Loucy (cell line): ENCODE measurements around the gene OR2F1.

Experiments used
- CTCF ChIP-seq: fragments of 200-600 bp; sonication (generic); conservative IDR thresholded peaks from 2 replicates; pipeline ENCODE4 v1.5.1; 2014; ENCODE audit warnings: mild to moderate bottlenecking, antibody characterized with exemption, low read length
- EZH2phosphoT487 ChIP-seq: fragments of 200-600 bp; IDR thresholded peaks from 2 replicates; pipeline ENCODE4 v1.6.1; 2018; ENCODE audit warnings: antibody characterized with exemption, mild to moderate bottlenecking, moderate library complexity, borderline replicate concordance

- TF ChIP-seq CTCF, result no peak; the same call in 1 of the 2 replicates
- no peak for TF ChIP-seq EZH2phosphoT487
Measured at GRCh38 chr7:143975617-143976016, 21.0 kb downstream of the OR2F1 start.
